ENCODE measurements around the gene PRDM16.

GRCh38 chr1:3249631-3250501 lies 180.9 kb downstream of the PRDM16 start:
- TF ChIP-seq, protein P1, sequence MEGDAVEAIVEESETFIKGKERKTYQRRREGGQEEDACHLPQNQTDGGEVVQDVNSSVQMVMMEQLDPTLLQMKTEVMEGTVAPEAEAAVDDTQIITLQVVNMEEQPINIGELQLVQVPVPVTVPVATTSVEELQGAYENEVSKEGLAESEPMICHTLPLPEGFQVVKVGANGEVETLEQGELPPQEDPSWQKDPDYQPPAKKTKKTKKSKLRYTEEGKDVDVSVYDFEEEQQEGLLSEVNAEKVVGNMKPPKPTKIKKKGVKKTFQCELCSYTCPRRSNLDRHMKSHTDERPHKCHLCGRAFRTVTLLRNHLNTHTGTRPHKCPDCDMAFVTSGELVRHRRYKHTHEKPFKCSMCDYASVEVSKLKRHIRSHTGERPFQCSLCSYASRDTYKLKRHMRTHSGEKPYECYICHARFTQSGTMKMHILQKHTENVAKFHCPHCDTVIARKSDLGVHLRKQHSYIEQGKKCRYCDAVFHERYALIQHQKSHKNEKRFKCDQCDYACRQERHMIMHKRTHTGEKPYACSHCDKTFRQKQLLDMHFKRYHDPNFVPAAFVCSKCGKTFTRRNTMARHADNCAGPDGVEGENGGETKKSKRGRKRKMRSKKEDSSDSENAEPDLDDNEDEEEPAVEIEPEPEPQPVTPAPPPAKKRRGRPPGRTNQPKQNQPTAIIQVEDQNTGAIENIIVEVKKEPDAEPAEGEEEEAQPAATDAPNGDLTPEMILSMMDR (conservative IDR thresholded peaks at IDR 0.05; ENCODE audit: low read length): no peak
- TF ChIP-seq EZH2phosphoT487 (IDR thresholded peaks at IDR 0.05; ENCODE audit: borderline replicate concordance, low read depth, low read length): no peak
